Testis (tissue), 2 donors: ENCODE data around the gene MAN2B2.

Experiments used
- CTCF ChIP-seq, 3 experiments: fragments of 450-650 bp in 2 of 3; fragments of 200-600 bp in 1 of 3; sonication (generic) in 1 of 3; IDR thresholded peaks; one replicate each; pipeline ENCODE4 v1.5.1; 2016 to 2019; ENCODE audit warnings: antibody characterized with exemption in 3 of 3, mild to moderate bottlenecking in 2 of 3, moderate library complexity in 1 of 3
- POLR2A ChIP-seq: fragments of 450-650 bp; IDR thresholded peaks from one replicate; pipeline ENCODE4 v1.6.1; 2017; ENCODE audit warnings: antibody characterized with exemption, mild to moderate bottlenecking, moderate library complexity

GRCh38 chr4:6592804-6593563 lies 18.0 kb downstream of the MAN2B2 start:
- no peak for TF ChIP-seq POLR2A
- TF ChIP-seq CTCF (IDR thresholded peaks at IDR 0.05): no peak
